Coronary artery (tissue), 2 donors: ENCODE measurements around the gene KNDC1.
"Not testable (repeated sequence)": the region's sequence is repeated elsewhere in the genome, so short reads cannot be mapped to it uniquely, and the experiment has no call there.

Experiments
- DNase-seq: peaks from one replicate; pipeline ENCODE4 v3.0.0-alpha.2; 2017; ENCODE audit warnings: low spot score
- H3K27ac ChIP-seq, 2 donors: fragments of 200-600 bp; sonication (generic); one replicate each; pipeline ENCODE4 v1.5.1; 2016 to 2019
- H3K4me3 ChIP-seq: fragments of 200-600 bp; sonication (generic); 2 replicates; pipeline ENCODE4 v1.5.1; 2016; ENCODE audit warnings: mild to moderate bottlenecking, moderate library complexity
- CTCF ChIP-seq: fragments of 200-600 bp; sonication (generic); IDR thresholded peaks from one replicate; pipeline ENCODE4 v1.5.1; 2019; ENCODE audit warnings: antibody characterized with exemption

KNDC1 gene

DNA sequence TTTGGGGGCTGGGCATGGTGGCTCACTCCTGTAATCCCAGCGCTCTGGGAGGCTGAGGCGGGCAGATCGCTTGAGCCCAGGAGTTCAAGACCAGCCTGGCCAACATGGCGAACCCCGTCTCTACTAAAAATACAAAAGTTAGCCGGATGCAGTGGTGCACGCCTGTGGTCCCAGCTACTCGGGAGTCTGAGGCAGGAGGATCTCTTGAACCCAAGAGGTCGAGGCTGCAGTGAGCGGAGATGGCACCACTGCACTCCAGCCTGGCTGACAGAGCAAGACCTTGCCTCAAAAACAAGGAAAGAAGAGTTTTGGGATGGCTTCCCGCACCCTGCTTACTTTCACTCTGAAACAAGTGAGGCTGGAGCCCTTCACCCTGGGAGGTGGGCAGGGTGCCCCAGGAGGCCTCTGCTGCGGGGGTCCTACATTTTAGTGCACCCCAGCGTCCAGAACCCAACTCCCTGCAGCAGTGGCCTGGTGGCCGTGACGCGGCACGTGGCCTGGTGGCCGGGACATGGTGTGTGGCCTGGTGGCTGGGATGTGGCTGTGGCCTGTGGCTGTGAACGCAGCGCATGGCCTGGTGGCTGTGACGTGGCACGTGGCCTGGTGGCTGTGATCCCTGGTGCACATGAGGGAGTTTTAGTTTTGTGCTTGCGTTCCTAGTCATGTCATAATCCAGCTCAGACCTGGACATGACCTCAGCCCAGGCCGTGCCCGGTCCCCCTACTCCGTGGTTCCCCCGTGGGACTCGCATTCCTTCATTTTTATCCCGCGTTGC lies 9.3 kb downstream of the KNDC1 start:
- peak; percentile 65 for DNase-seq
- Histone ChIP-seq H3K27ac (no peak overlapping the region), H3K4me3 (no peak overlapping the region)
- no peak for TF ChIP-seq CTCF

DNA sequence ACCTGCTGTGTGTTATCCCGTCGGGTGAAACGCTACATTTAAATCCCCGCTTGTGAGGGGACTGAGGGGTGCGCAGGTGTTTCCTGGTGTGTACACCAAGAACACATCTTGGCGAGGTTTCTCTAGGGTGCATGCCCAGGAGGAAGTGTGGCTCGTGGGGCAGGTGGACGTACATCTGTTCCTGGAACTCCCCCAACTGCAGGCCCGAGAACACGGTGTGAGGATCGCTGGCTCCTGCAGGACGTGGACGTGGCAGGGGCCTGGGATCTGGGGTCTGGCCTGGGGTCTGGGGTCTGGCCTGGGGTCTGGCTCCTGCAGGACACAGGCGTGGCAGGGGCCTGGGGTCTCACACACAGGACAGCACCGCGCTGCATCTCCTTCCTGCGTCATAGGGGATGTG lies 10.1 kb downstream of the KNDC1 start:
- Histone ChIP-seq H3K27ac (no peak overlapping the region), H3K4me3 (no peak overlapping the region)
- DNase-seq = no peak
- TF ChIP-seq CTCF = no peak

DNA sequence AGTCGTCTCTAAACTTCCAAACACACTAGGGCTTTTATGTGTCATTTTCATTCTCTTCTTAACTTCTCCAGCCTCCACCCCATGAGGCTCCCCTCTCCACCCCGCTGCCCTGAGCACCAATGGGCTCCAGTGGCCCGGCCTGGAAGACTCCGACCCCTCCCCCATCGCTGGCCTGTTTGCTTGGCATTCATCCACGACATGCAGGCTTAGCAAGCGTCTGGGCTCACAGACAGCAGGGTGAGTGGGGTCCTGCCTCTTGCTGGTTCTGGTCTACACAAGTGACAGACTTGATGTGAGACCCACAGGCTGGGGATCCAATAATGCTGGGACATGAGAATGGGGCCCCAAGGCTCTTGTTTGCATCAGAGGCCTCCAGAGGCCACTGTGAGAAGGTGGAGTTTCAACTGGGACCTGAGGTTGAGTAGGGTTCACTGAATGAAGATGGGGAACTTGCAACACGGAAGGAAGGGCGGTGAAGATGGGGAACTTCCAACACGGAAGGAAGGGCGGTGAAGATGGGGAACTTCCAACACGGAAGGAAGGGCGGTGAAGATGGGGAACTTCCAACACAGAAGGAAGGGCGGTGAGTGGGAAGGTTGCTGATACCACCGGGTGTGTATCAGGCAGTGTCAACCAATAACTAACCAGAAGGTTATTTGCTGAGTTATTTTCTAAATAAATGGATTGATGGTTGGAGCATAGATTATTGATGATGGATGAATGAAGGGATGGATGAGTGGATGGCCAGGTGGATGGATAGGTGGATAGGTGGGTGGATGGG lies 14.0 kb downstream of the KNDC1 start:
- no peak for DNase-seq
- H3K27ac ChIP-seq = no peak overlapping the region
- H3K4me3 ChIP-seq = no peak overlapping the region
- no peak for TF ChIP-seq CTCF

DNA sequence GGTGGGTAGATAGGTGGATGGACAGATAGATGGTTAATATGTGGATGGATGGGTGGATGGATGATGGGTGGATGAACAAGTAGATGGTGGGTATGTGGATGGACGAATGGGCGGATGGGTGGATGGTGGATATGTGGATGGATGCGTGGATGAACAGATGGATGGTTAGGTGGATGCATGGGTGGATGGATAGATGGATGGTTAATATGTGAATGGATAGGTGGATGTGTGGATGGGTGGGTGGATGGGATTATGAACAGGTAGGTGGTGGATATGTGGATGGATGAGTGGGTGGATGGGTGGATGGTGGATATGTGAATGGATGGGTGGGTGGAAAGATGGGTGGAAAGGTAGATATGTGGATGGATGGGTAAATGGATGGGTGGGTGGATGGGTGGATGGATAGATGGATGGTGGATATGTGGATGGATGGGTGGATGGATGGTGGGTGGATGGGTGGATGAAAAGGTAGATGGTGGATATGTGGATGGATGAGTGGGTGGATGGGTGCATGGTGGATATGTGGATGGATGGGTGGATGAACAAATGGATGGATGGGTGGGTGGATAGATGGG lies 14.8 kb downstream of the KNDC1 start:
- H3K27ac ChIP-seq = no peak overlapping the region
- no peak for DNase-seq
- no peak overlapping the region for H3K4me3 ChIP-seq
- no peak for TF ChIP-seq CTCF

DNA sequence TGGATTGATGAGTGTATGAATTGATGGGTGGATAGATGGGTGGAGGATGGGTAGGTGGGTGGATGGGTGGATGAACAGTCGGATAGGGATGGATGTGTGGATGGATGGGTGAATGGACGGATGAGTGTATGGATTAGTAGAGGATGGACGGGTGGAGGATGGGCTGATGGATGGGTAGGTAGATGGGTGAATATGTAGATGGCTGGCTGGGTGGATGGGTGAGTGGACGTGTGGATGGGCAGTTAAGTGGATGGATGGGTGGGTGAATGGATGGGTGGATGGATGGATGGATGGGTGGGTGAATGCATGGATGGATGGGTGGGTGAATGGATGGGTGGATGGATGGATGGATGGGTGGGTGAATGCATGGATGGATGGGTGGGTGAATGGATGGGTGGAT lies 15.6 kb downstream of the KNDC1 start:
- not testable (repeated sequence) for DNase-seq, H3K27ac ChIP-seq, H3K4me3 ChIP-seq

- DNase-seq = no peak
- no peak overlapping the region for H3K4me3 ChIP-seq
- no peak overlapping the region for H3K27ac ChIP-seq
- TF ChIP-seq CTCF = no peak
These were observed 16.5 kb downstream of the KNDC1 start for GRCh38 chr10:133176546-133176945.

GRCh38 chr10:133177380-133178157 lies 17.6 kb downstream of the KNDC1 start:
- no peak overlapping the region for H3K4me3 ChIP-seq
- DNase-seq = no peak
- H3K27ac ChIP-seq = no peak overlapping the region
- no peak for TF ChIP-seq CTCF
